Activated B cell treated with CpG ODN at 0.5 μM for 24 hours (primary cell): Measurements from ENCODE around the gene ABCC12. TPM values are rescaled to one million over a fixed set of nuclear protein-coding genes. Genes with fewer than 3 reads are reported as not detected.

Source experiments
- ATAC-seq: fragments of 200-7000 bp; cut with Tn5 transposase; one replicate; pipeline ENCODE4 v1.10.0; 2021; ENCODE audit warnings: low read depth, mild to moderate bottlenecking, moderate library complexity
- CTCF ChIA-PET: fragments of 350-600 bp; sonication (Branson Sonifier 250); formaldehyde crosslinking; loops from one replicate; lab custom pipeline; 2021; ENCODE audit warnings: antibody characterized with exemption; lab: Charles Lee
- POLR2A ChIA-PET: fragments of 350-600 bp; sonication (Branson Sonifier 250); formaldehyde crosslinking; loops from one replicate; lab custom pipeline; 2021; ENCODE audit warnings: antibody characterized with exemption; lab: Charles Lee
- DNase-seq: peaks from one replicate; pipeline ENCODE4 v3.0.0; 2022
- H3K27ac Mint-ChIP-seq: one replicate; pipeline ENCODE4 v1.8.0; 2020; ENCODE audit warnings: mixed read lengths
- H3K27me3 Mint-ChIP-seq: one replicate; pipeline ENCODE4 v1.8.0; 2021; ENCODE audit warnings: mixed read lengths
- H3K36me3 Mint-ChIP-seq: one replicate; pipeline ENCODE4 v1.8.0; 2021; ENCODE audit warnings: low read depth, mixed read lengths
- H3K4me1 Mint-ChIP-seq: one replicate; pipeline ENCODE4 v1.8.0; 2021; ENCODE audit warnings: mixed read lengths
- H3K4me3 Mint-ChIP-seq: one replicate; pipeline ENCODE4 v1.8.0; 2020; ENCODE audit warnings: mild to moderate bottlenecking, mixed read lengths
- H3K9me3 Mint-ChIP-seq: one replicate; pipeline ENCODE4 v1.8.0; 2020; ENCODE audit warnings: mixed read lengths
- CTCF ChIP-seq: fragments of 200-600 bp; IDR thresholded peaks from one replicate; pipeline ENCODE4 v1.8.0; 2022; ENCODE audit warnings: antibody characterized with exemption, mild to moderate bottlenecking
- intact Hi-C: fragments of 100-400 bp; cut with micrococcal nuclease; formaldehyde crosslinking; loops from one replicate; pipeline ENCODE4 v1.15.1; 2024
- total RNA-seq: library from RNA; stranded (reverse); gene quantifications from 2 replicates; pipeline ENCODE4 v1.2.3, GENCODE V29; 2022

Gene ABCC12
- total RNA-seq, 1 donor from 2014 or later, result not detected

- H3K27ac Mint-ChIP-seq, result no peak overlapping the region
- no peak overlapping the region for H3K4me3 Mint-ChIP-seq
- H3K36me3 Mint-ChIP-seq, result no peaks in the 10 kb centered on the region
- ATAC-seq (no peak), DNase-seq (no peak)
- no peak for TF ChIP-seq CTCF
- no peaks in the 10 kb centered on the region for H3K4me1 Mint-ChIP-seq
- ChIA-PET POLR2A (no interaction called here), CTCF (no interaction called here)
- intact Hi-C loops, result no loop called here
- H3K9me3 Mint-ChIP-seq, result no peaks in the 10 kb centered on the region
- peaks cover 4% of the 10 kb centered on the region for H3K27me3 Mint-ChIP-seq
Measured at GRCh38 chr16:48110000-48110399, 45.8 kb downstream of the ABCC12 start.

- H3K36me3 Mint-ChIP-seq, result no peaks in the 10 kb centered on the region
- H3K27me3 Mint-ChIP-seq, result peaks cover 4% of the 10 kb centered on the region
Measured at GRCh38 chr16:48109475-48109874, 46.3 kb downstream of the ABCC12 start.

GRCh38 chr16:48106446-48106845, 49.3 kb downstream of the ABCC12 start:
- POLR2A ChIA-PET, result no interaction called here
- no peak for TF ChIP-seq CTCF
- no peak overlapping the region for H3K4me3 Mint-ChIP-seq

More at GRCh38 chr16:48109475-48109874, 46.3 kb downstream of the ABCC12 start:
- H3K4me3 Mint-ChIP-seq, result no peak overlapping the region
- H3K4me1 Mint-ChIP-seq, result no peaks in the 10 kb centered on the region
- no peak for DNase-seq
- no peak for TF ChIP-seq CTCF
- intact Hi-C loops, result no loop called here
- ATAC-seq, result no peak
- H3K9me3 Mint-ChIP-seq, result no peaks in the 10 kb centered on the region
- CTCF ChIA-PET, result no interaction called here
- H3K27ac Mint-ChIP-seq, result no peak overlapping the region
- POLR2A ChIA-PET, result no interaction called here

More at GRCh38 chr16:48106446-48106845, 49.3 kb downstream of the ABCC12 start:
- CTCF ChIA-PET, result no interaction called here
- no peak for DNase-seq
- Mint-ChIP-seq H3K27me3 (peaks cover 5% of the 10 kb centered on the region), H3K36me3 (no peaks in the 10 kb centered on the region), H3K27ac (no peak overlapping the region), H3K9me3 (no peaks in the 10 kb centered on the region), H3K4me1 (no peaks in the 10 kb centered on the region)
- intact Hi-C loops, result no loop called here
- no peak for ATAC-seq

Other genes starting within 250 kb of the ABCC12 start
- 63.5 and 72.7 TPM in 2 replicates for gene LONP2, start 88.3 kb upstream of the ABCC12 start, total RNA-seq
- not detected in 2 replicates for gene ABCC11, start 91.5 kb upstream of the ABCC12 start, total RNA-seq
- gene SIAH1, start 229.4 kb upstream of the ABCC12 start, total RNA-seq, result 26.9 and 31.5 TPM in 2 replicates